Esophagus muscularis mucosa (tissue), 4 donors: ENCODE results near the gene PRND. TPM values are rescaled to one million over a fixed set of nuclear protein-coding genes. Genes with fewer than 3 reads are reported as not detected.

Source experiments
- DNase-seq: peaks from one replicate; pipeline ENCODE4 v3.0.0-alpha.2; 2017; ENCODE audit errors: extremely low spot score
- H3K27ac ChIP-seq, 4 donors: fragments of 200-600 bp; sonication (generic); replicated peaks in 1 of 4; 1 replicate in 3 of 4; 2 replicates in 1 of 4; pipeline ENCODE4 v1.5.1; 2016 to 2019; ENCODE audit warnings: mild to moderate bottlenecking in 1 of 4
- H3K27me3 ChIP-seq, 4 donors: fragments of 200-600 bp; sonication (generic); one replicate each; pipeline versions ENCODE4 v1.5.1 to v1.6.0; 2016 to 2019
- H3K36me3 ChIP-seq, 4 donors: fragments of 200-600 bp; sonication (generic); one replicate each; pipeline ENCODE4 v1.5.1; 2016 to 2019
- H3K4me1 ChIP-seq, 4 donors: fragments of 200-600 bp; sonication (generic); one replicate each; pipeline ENCODE4 v1.5.1; 2016 to 2019
- H3K4me3 ChIP-seq, 4 donors: fragments of 200-600 bp; sonication (generic); 1 replicate in 2 of 4; 2 replicates in 2 of 4; pipeline ENCODE4 v1.5.1; 2016 to 2019; ENCODE audit warnings: mild to moderate bottlenecking in 4 of 4, moderate library complexity in 1 of 4
- H3K9me3 ChIP-seq, 4 donors: fragments of 200-600 bp; sonication (generic); 1 replicate in 3 of 4; 2 replicates in 1 of 4; pipeline ENCODE4 v1.5.1; 2016 to 2019
- EP300 ChIP-seq: sonication (generic); formaldehyde crosslinking; IDR thresholded peaks from one replicate; pipeline ENCODE4 v1.6.1; 2017; ENCODE audit warnings: antibody characterized with exemption
- POLR2A ChIP-seq: fragments of 450-650 bp; IDR thresholded peaks from one replicate; pipeline ENCODE4 v1.6.1; 2017; ENCODE audit warnings: antibody characterized with exemption, moderate library complexity, mild to moderate bottlenecking, low read depth
- POLR2AphosphoS5 ChIP-seq, 2 donors: sonication (generic); formaldehyde crosslinking; IDR thresholded peaks; one replicate each; pipeline ENCODE4 v1.6.1; 2017; ENCODE audit warnings: antibody characterized with exemption in 2 of 2
- WGBS: methylation state at CpG from one replicate; pipeline ENCODE4 v1.1.5; 2018; 5-methylcytosine and 5-hydroxymethylcytosine counted together
- intact Hi-C: fragments of 100-400 bp; cut with DNase I; formaldehyde crosslinking; loops from one replicate; pipeline ENCODE4 v1.15.1; 2023
- total RNA-seq, 4 donors: library from RNA; depleted of rRNA; stranded (reverse); fragments of >200 nt; gene quantifications; one replicate each; pipeline versions ENCODE4 v1.1.0 to v1.2.1, GENCODE V29; 2016
- TF ChIP-seq, protein P1 (sequence below), 3 experiments: fragments of 200-600 bp in 2 of 3; fragments of 450-650 bp in 1 of 3; sonication (generic) in 2 of 3; IDR thresholded peaks; one replicate each; pipeline ENCODE4 v1.5.1; 2017 to 2019; ENCODE audit warnings: antibody characterized with exemption in 3 of 3, mild to moderate bottlenecking in 2 of 3, moderate library complexity in 1 of 3

Gene PRND
- total RNA-seq, 4 donors from 2014 or later: not detected

GRCh38 chr20:4681401-4681800, 40.3 kb upstream of the PRND start:
- DNase-seq: peak; percentile 78
- 68% methylated on average over 6 of the region's 6 CpGs for WGBS
- TF ChIP-seq POLR2A: no peak
- TF ChIP-seq POLR2AphosphoS5 (IDR thresholded peaks at IDR 0.05): no peak
- TF ChIP-seq EP300: no peak
- TF ChIP-seq, protein P1, sequence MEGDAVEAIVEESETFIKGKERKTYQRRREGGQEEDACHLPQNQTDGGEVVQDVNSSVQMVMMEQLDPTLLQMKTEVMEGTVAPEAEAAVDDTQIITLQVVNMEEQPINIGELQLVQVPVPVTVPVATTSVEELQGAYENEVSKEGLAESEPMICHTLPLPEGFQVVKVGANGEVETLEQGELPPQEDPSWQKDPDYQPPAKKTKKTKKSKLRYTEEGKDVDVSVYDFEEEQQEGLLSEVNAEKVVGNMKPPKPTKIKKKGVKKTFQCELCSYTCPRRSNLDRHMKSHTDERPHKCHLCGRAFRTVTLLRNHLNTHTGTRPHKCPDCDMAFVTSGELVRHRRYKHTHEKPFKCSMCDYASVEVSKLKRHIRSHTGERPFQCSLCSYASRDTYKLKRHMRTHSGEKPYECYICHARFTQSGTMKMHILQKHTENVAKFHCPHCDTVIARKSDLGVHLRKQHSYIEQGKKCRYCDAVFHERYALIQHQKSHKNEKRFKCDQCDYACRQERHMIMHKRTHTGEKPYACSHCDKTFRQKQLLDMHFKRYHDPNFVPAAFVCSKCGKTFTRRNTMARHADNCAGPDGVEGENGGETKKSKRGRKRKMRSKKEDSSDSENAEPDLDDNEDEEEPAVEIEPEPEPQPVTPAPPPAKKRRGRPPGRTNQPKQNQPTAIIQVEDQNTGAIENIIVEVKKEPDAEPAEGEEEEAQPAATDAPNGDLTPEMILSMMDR (IDR thresholded peaks at IDR 0.05): no peak
- H3K4me1 ChIP-seq: peaks cover 6 to 19% (median 17%) of the 10 kb centered on the region in 4 donors
- H3K27ac ChIP-seq: no peak overlapping the region
- intact Hi-C loops: no loop called here
- H3K36me3 ChIP-seq: no peaks in the 10 kb centered on the region
- H3K27me3 ChIP-seq: no peaks in the 10 kb centered on the region
- H3K9me3 ChIP-seq: no peaks in the 10 kb centered on the region
- H3K4me3 ChIP-seq: no peak overlapping the region

GRCh38 chr20:4681991-4682401, 39.7 kb upstream of the PRND start:
- Histone ChIP-seq H3K36me3 (no peaks in the 10 kb centered on the region), H3K9me3 (no peaks in the 10 kb centered on the region), H3K27ac (no peak overlapping the region), H3K4me3 (no peak overlapping the region), H3K4me1 (peaks cover 6 to 19% (median 18%) of the 10 kb centered on the region in 4 donors), H3K27me3 (no peaks in the 10 kb centered on the region)
- DNase-seq: peak; percentile 66
- no peak for TF ChIP-seq EP300
- TF ChIP-seq, protein P1 (IDR thresholded peaks at IDR 0.05): no peak
- TF ChIP-seq POLR2AphosphoS5 (IDR thresholded peaks at IDR 0.05): no peak
- no peak for TF ChIP-seq POLR2A
- intact Hi-C loops: no loop called here
- WGBS: 82% methylated on average over 5 of the region's 5 CpGs

GRCh38 chr20:4682682-4683081, 39.0 kb upstream of the PRND start:
- Histone ChIP-seq H3K9me3 (no peaks in the 10 kb centered on the region), H3K27ac (no peak overlapping the region)

DNA sequence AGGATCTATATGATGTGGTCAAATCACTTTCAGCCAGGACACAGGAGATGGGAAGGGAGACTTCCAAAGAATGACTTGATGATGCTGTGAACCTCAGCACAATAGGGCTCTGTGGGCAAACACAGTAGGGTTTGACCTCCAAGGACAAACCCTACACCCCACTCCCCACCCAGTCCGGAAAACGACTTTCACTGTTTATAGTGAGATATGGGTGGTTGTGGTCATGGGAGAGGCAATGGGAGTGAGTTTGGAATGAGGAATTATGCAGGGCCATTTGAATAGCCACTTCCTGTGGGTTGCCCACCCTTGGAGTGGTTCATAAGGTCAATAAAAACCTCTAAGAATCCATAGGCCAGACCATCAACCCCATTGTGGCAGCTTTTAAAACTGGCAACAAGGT, 38.4 kb upstream of the PRND start:
- TF ChIP-seq POLR2A (no peak), EP300 (no peak), POLR2AphosphoS5 (IDR thresholded peaks at IDR 0.05) (no peak)
- TF ChIP-seq, protein P1 (IDR thresholded peaks at IDR 0.05): no peak

More at GRCh38 chr20:4682682-4683081, 39.0 kb upstream of the PRND start:
- intact Hi-C loops: no loop called here
- TF ChIP-seq POLR2AphosphoS5 (IDR thresholded peaks at IDR 0.05): no peak
- TF ChIP-seq POLR2A: no peak
- TF ChIP-seq EP300: no peak
- TF ChIP-seq, protein P1 (IDR thresholded peaks at IDR 0.05): no peak
- DNase-seq: no peak
- H3K4me1 ChIP-seq: peaks cover 6 to 25% (median 24%) of the 10 kb centered on the region in 4 donors
- H3K27me3 ChIP-seq: no peaks in the 10 kb centered on the region
- WGBS: 89% methylated on average over 6 of the region's 6 CpGs
- no peak overlapping the region for H3K4me3 ChIP-seq
- H3K36me3 ChIP-seq: no peaks in the 10 kb centered on the region

DNA sequence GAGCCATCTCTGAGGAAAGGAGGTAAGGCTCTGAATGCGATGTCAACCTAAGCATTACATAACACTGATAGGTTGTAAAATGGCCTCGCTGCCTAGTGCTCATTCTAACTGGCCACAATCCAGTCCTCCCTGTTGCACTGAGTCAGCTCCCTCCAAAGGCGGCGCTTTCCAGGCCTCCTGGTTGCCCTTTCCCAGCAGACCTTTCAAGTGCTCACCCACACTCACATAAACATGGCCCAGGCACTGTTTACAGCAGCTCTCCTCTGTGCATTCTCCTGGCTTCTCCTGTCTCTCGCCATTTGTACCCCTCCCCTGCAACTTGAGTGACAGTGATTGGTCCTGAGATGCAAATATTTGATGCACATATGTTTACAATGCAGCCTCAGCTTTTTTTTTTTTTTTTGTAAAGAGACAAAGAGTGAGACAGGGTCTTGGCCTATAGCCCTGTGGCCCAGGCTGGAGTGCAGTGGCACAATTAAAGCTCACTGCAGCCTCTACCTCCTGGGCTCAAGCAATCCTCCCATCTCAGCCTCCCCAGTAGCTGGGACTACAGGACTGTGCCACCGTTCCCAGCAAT, 36.8 kb upstream of the PRND start:
- no peak overlapping the region for H3K4me3 ChIP-seq
- peaks cover 12 to 48% (median 46%) of the 10 kb centered on the region in 4 donors for H3K4me1 ChIP-seq
- H3K27ac ChIP-seq: peak overlapping the region; percentile 92 to 100 (median 98)
- no peaks in the 10 kb centered on the region for H3K27me3 ChIP-seq
- H3K36me3 ChIP-seq: no peaks in the 10 kb centered on the region
- no peak for TF ChIP-seq POLR2A
- TF ChIP-seq, protein P1 (IDR thresholded peaks at IDR 0.05): no peak
- TF ChIP-seq POLR2AphosphoS5 (IDR thresholded peaks at IDR 0.05): no peak
- no peak for TF ChIP-seq EP300
- no peaks in the 10 kb centered on the region for H3K9me3 ChIP-seq
- intact Hi-C loops: no loop called here
- 61% methylated on average over 6 of the region's 6 CpGs for WGBS
- peak; percentile 60 for DNase-seq

More for the DNA sequence above, 38.4 kb upstream of the PRND start:
- Histone ChIP-seq H3K27me3 (no peaks in the 10 kb centered on the region), H3K36me3 (no peaks in the 10 kb centered on the region), H3K4me1 (peaks cover 10 to 31% (median 30%) of the 10 kb centered on the region in 4 donors), H3K27ac (no peak overlapping the region), H3K9me3 (no peaks in the 10 kb centered on the region), H3K4me3 (no peak overlapping the region)
- 75% methylated on average over 2 of the region's 2 CpGs for WGBS
- intact Hi-C loops: no loop called here
- no peak for DNase-seq
